ENCODE results near the gene TMEM141.
"Not testable (repeated sequence)": the region's sequence is repeated elsewhere in the genome, so short reads cannot be mapped to it uniquely, and the experiment has no call there.

Gene TMEM141

DNA sequence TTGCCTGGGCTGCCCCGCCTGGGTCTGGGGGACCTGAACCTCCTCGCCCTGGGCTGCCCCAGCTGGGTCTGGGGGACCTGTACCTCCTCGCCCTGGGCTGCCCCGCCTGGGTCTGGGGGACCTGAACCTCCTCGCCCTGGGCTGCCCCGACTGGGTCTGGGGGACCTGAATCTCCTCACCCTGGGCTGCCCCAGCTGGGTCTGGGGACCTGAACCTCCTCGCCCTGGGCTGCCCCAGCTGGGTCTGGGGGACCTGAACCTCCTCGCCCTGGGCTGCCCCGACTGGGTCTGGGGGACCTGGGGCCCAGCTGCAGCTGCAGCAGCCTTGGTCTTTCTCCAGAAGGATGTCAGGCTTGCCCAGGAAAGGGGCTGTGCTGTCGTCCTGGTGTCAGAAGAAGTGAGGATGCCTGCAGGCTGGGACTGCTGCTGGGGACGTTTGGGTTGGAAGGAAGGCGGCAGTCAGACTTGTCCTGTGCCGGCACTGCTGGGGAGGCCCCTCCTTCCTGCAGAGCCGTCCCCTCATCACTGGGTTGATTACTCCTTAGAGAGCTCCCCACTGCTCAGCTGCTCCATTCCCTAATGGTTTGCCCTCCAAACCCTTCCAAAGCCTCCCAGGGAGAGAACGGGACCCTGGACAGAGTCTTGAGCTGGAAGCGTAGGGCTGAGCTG lies 42.4 kb downstream of the TMEM141 start:
- DNase-seq (ENCODE audit: low read depth in 2 of 2): not testable (repeated sequence)

DNA sequence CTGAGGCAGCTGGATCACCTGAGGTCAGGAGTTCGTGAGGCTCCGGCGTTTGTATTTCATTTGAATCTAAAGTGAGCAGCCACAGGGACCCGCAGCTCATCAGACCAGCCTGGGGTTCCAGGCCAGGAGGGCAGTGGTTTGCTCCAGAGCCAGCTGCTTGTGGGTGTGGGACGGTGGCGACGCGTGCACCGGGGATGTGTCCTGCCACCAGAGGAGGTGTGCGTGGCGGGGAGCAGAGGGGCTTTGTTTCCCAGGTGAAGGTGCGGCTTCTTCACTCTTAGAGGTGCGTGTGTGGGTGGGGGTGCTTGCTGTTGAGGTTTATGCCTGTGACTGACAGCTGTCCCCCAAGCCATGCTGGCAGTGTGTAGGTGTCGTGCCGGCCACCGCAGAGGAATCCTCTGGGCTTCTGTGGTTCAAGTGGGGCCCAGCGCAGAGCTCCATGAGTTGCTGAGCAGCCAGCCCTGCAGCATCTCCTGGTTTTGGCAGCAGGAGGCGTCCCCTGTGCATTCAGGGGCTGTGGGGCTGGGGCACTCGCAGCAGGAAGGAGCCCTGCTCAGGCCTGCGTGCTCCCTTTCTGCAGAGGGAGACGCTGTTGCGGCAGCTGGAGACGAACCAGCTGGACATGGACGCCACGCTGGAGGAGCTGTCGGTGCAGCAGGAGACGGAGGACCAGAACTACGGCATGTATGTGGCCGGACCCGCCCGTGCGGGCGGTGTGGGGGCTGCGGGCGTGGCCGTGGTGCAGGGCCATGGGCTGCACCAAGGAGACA lies 44.2 kb downstream of the TMEM141 start:
- no peak for DNase-seq (ENCODE audit: low read depth in 2 of 2)

DNA sequence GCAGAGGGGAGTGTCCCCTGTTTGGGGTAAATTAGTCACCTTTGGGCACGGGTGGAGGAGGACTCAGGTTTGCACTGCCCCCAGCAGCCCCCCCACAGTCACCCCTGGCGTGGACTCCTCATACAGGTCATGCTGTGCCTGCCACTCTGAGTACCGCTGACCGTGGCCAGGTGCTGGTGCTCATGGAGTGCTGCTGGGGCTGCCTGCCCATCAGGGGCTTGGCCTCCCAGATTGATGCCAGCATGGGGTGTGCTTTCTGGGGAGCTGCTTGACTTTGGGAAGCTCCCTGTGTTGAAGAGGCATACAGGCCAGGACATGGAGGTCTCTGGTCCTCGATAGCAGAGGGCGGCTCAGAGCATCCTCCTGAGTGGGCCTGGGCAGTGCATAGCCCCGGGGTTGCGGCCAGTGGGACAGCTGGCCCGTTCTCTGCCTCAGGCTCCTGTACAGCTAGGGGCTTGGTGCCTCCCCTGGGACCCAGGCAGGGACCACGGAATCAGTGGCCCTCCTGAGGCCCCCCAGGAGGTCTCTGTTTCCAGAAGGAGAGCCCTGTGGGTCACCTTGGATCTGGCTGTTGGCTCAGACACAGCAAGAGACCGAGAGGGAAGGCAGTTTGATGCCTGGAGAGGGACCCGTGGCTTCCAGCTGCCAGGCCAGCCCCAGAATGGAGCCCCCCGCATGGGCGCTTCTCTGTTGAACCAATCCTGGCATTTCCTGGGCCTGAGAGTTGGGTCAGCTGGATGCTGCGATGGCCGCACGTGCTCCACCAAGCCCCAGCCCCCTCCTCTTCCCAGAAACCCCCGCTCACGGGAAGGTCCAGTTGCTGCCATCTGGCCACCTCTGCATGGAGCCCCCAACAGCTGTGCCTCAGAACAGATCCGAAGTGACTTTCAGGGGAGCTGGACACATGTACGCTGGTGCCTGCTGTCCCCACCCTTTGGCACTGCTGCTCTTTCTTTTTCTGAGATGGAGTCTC lies 45.1 kb downstream of the TMEM141 start:
- DNase-seq (ENCODE audit: low read depth in 2 of 2): no peak

DNA sequence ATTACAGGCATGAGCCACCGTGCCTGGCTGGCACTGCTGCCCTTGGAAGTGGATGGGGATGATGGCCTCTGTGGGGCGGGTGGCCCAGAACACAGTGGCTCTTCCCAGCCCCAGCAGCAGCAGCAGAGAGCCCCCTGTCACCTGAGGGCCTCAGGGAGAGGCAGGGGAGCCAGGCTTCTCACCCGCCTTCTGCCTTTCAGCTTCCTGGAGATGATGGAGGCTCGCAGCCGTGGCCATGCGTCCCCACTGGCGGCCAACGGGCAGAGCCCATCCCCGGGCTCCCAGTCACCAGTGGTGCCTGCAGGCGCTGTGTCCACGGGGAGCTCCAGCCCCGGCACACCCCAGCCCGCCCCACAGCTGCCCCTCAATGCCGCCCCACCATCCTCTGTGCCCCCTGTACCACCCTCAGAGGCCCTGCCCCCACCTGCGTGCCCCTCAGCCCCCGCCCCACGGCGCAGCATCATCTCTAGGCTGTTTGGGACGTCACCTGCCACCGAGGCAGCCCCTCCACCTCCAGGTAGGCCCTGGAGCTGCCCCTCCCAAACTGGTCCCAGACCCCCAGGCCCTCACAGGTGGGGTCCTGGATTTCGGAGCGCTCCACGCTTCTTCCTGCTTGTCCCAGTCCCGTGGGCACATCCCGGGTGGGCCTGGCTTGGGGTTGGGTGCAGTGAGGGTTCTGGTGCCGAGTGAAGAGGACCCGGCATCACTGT lies 46.2 kb downstream of the TMEM141 start:
- no peak for DNase-seq (ENCODE audit: low read depth in 2 of 2)

DNA sequence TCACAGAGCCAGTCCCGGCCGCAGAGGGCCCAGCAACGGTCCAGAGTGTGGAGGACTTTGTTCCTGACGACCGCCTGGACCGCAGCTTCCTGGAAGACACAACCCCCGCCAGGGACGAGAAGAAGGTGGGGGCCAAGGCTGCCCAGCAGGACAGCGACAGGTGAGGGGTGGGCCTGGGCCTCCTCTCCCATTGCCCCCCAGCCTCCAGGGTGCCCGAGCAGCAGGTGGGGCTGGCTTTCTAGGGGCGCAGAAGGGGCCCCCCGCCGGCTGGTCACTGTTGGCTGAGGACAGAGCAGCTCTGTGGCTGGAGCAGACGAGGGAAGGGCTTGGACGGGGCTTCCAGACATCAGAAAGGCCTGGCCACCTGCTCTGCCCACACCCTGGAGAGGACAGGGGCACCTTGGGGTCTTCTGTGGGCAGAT lies 46.7 kb downstream of the TMEM141 start:
- DNase-seq (ENCODE audit: low read depth in 2 of 2): not testable (repeated sequence)

DNA sequence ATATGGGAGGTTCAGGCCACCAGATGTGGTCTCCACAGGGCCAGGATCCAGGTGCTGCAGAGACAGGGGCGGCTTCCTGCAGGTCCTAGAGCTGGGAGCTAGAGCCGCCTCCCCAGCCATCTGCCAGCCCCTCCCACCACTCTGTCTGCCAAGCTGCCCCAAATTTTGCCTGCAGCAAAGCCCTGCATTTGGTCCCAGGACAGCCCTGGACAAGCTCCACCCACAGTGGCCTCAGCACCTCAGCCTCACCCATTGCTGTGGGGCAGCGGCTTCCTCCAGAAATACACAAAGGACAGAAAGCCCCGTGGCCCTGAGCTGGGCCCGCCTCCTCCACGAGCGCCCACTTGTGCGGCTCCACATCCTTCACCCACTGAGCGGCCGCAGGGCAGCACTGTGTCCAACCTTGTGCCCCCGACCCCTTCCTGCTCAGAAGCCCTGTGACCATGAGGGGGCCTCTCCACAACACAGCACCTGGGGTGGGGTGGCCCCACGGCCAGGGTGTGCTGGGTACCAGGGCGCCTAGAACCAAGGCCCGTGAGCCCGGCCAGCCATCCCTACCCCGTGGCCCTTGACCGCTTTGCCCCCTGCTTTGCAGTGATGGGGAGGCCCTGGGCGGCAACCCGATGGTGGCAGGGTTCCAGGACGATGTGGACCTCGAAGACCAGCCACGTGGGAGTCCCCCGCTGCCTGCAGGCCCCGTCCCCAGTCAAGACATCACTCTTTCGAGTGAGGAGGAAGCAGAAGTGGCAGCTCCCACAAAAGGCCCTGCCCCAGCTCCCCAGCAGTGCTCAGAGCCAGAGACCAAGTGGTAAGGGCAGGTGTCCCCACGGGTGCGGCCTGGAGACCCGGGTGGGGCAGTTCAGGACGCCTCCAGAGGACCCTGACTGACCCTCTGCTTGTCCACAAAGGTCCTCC lies 47.4 kb downstream of the TMEM141 start:
- DNase-seq (ENCODE audit: low read depth in 2 of 2): no peak

DNA sequence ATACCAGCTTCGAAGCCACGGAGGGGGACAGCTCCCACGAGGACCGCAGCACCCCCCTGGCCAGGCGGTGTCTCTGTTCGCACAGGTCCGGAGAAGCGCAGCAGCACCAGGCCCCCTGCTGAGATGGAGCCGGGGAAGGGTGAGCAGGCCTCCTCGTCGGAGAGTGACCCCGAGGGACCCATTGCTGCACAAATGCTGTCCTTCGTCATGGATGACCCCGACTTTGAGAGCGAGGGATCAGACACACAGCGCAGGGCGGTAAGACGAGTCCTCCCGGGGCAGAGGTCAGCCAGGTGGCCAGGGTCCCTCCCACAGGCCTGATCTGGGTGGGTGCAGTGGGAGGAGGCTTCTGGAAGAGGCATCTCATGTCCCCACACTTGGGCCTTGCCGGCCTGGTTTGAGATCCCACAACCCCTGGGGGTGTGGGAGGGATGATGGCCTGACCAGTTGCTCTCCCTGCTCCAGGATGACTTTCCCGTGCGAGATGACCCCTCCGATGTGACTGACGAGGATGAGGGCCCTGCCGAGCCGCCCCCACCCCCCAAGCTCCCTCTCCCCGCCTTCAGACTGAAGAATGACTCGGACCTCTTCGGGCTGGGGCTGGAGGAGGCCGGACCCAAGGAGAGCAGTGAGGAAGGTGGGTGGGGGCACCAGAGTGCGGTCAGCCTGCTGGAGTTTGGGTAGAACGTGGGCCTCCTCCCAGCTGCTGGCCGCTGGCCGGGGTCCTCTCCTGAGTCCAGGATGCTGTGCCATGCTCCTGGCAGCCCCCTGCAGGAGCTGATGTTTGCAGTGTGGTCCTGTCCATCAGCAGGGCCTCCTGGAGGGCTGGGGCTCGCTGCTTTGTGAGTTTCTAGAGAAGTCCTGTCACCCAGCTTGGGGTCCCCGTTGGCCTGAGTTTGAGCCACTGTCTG lies 48.3 kb downstream of the TMEM141 start:
- no peak for DNase-seq (ENCODE audit: low read depth in 2 of 2)

DNA sequence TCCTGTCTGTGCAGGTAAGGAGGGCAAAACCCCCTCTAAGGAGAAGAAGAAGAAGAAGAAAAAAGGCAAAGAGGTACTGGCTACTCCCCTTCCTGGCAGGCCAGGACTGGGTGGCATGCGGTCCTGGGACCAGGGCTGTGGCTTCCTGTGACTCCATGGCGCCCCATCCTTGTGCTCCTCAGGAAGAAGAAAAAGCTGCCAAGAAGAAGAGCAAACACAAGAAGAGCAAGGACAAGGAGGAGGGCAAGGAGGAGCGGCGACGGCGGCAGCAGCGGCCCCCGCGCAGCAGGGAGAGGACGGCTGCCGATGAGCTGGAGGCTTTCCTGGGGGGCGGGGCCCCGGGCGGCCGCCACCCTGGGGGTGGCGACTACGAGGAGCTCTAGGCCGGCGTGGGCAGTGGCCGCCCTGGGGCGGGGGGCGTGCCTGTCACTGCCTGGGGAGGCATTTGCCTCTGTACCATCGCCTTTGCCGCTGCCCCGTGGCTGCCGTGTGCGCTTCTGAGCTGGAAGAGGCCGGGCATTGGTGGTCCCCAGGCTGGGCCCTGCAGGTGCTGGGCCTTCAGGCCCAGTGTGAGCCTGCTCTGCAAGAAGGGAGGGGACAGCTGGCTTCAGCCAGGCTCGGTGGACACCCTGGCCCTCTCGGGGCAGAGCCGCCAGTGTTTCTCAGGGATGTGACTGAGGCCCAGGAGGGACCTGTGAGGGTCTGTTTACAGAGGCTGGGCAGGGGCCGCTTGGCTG lies 49.2 kb downstream of the TMEM141 start:
- no peak for DNase-seq (ENCODE audit: low read depth in 2 of 2)

DNA sequence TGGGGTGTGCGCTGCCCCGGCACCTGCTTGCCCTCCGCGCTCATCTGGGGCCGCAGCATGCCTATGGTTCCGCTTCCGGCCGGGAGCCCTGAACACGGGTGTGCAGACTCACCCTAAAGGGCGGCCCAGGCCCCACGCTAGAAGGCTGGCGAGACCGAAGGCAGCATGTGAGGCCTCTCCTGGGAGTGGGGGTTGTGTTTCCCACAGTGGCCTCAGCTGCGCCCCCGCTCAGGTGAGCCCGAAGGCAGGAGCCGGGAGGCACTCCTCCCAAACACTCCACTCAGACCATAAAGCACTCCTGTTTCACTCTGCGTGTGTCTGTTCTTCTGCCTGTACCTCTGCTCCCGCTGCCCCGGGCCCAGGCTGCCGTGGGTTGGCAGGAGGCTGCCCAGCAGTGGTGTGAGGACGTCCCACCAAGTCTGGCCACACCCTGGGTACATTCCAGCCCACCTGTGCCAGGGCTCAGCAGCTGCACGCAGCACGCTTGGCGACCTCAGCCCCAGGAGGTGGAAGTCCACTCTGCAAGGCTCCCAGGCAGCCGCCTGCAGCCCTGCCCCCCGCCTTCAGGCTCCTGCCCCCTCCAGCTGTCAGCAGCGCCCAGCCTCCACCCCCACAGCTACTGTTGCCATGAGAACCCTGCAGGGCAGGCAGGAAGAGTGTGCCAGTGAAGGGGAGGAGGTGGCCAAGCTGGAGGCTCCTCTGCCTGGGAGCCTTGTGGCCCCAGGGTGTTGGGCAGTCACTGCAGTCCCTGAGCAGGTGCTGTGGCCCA lies 49.9 kb downstream of the TMEM141 start:
- no peak for DNase-seq (ENCODE audit: low read depth in 2 of 2)

DNA sequence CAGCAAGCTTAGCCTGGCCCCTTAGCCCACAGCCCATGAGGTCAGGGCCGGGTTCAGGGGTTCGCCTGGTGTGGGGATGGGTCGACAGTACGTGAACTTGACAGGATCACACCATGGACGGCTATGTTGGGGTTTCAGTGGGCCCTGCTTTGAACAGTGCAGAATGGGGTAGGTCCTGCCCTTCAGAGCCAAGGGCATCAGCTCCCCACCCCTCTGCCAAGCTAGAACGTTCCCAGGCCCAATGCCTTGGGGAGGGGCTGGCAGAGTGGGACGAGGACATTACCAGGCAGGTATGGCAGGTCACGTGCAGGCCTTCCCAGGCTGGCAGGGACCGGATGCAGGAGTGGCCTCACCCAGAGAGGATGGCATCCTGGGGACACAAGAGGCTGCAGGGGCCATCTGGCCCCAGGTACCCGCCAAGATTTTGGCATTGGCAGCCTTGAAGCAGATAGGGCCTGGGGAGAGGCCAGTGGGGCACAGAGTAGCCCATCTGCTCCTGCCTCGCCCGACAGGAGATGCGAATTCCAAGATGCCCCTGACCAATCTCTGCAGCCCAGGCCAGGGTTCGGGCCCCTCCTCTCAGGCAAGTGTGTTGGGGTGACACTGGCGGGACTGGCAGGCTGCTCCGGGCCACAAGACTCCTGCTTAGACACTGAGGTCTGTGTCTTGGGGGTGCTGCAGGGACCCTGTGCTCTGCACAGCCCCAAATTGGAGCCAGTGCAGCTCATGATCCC lies 50.7 kb downstream of the TMEM141 start:
- DNase-seq (ENCODE audit: low read depth in 2 of 2): not testable (repeated sequence)

DNA sequence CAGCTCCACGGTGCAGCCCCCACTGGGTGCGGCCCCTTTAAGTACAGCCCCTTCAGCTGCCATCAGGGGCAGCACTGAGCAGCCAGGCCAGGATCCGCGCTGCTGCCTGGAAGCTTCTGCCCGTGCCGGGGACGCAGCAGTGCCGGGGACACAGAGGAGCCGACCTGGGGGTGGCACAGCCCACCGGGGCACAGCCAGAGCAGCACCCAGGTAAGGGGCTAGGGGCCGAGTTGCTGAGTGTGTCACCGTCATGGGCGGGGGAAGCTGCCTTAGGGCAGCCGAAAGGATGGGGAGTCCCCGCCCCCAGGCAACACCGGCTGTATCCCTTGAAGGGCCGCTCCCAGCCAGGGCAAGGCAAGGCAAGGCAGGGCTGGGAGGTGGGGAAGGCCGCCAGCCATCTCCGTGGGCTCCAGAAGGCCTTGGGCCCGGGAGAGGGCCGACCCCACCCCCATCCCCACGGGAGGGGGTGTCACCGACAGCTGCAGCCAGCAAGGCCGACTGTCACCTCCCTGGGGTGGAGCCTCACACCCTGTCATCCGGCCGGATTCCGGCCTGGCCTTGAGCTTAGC lies 51.3 kb downstream of the TMEM141 start, which contains the start of gene AJM1:
AJM1 (plus strand) TSS at position 99 of the 569 bp plus-strand sequence. CDS start 1,937 bp downstream, outside the sequence.
- DNase-seq (ENCODE audit: low read depth in 2 of 2): peak; percentile 56 to 58
